Measurements from ENCODE around the gene DLEC1. TPM values are rescaled to one million over a fixed set of nuclear protein-coding genes. Genes with fewer than 3 reads are reported as not detected.

DLEC1 gene
- total and polyA plus RNA-seq, 2 of the 4 experiments (the other 2 are of a cell fraction) = 0.03 TPM; not detected in 1

DNA sequence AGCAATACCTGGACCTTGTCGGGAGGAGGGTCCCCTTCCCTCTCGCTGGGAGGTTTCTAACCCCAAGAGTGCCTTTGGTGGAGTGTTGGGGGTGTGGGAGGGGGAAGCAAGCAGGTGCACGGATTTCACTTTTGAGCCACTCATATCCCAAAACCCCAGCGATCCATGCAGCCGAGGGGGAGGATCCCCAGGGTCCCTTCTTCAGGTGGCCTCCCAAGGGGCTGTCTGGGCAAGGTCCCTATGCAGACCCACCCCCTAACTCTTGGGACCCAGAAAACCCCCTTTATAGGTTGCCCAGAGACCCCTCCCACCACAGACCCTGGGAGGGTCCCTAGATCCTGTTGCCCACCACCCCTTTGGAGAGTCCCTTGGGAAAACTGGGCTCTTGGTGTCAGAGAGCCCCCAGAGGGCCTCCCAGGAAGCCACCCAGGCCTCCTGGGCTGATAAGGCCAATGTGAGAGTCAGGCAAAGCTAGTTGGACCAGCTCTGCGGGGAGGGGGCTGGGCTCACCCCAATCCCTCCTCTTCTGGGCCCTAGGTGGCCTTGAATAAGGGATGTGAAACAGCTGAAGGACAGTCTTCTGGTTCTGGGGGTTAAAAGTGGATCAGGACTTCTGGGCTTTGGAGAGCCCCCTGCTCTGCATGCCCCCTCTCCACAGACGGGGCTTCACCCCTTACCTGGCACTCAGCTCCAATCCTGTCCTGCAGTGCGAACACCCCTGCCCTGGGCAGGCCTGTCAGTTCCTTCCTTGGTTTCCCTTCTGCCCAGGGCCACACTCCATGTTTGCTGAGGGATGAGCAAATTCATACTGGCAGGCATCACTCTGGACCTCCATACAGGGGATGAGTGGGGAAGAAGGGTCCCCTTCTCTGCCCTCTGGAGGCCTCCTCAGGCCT is 8.6 kb upstream of the DLEC1 start:
- Histone ChIP-seq H4K20me1 (ENCODE audit: insufficient read depth, low read length) (no peaks in the 10 kb centered on the region), H3K4me3 (ENCODE audit: insufficient read depth, low read depth, low read length) (peak overlapping the region; percentile 60), H2AFZ (replicated peaks; ENCODE audit: low read length, poor library complexity) (peak overlapping the region; percentile 97), H3K4me2 (ENCODE audit: low read depth, low read length) (peak overlapping the region; percentile 99), H3K23ac (ENCODE audit: low read depth, low read length) (peak overlapping the region; percentile 75), H2AK9ac (replicated peaks; ENCODE audit: low read depth, low read length, poor library complexity) (peak overlapping the region; percentile 96), H3K79me1 (ENCODE audit: low read depth in 1 of 2, low read length in 2 of 2) (peaks cover 3 to 8% of the 10 kb centered on the region in 2 experiments; a peak in 1 of 4 replicates), H3K9me1 (ENCODE audit: insufficient read depth, low read length) (no peaks in the 10 kb centered on the region; the same call in 1 of the 2 replicates), H4K5ac (ENCODE audit: low read depth, low read length) (peak overlapping the region; percentile 97), H2BK5ac (ENCODE audit: low read depth, low read length, poor library complexity, severe bottlenecking) (no peak overlapping the region), H3K27me3 (ENCODE audit: control insufficient read depth, insufficient read depth, low read length) (no peaks in the 10 kb centered on the region), H4K8ac (ENCODE audit: low read depth in 2 of 2, low read length in 2 of 2) (peak overlapping the region; percentile 49 to 92; a peak in 3 of 4 replicates), H3K27ac (ENCODE audit: insufficient read depth, low read length) (peak overlapping the region; percentile 3; the same call in 1 of the 2 replicates), H3K9me3 (ENCODE audit: control insufficient read depth, insufficient read depth, low read length) (no peaks in the 10 kb centered on the region), H3K56ac (ENCODE audit: extremely low read depth, insufficient read depth, low read length) (no peak overlapping the region), H4K91ac (ENCODE audit: insufficient read depth, low read depth, low read length) (peak overlapping the region; percentile 73), H3K4ac (ENCODE audit: low read depth, low read length) (peak overlapping the region; percentile 94), H2BK15ac (ENCODE audit: low read depth, low read length) (no peak overlapping the region), H3K4me1 (ENCODE audit: control insufficient read depth, insufficient read depth, low read length) (peaks cover 9% of the 10 kb centered on the region), H3K18ac (ENCODE audit: low read depth, low read length) (peak overlapping the region; percentile 89), H3K9ac (ENCODE audit: low read depth, low read length) (peak overlapping the region; percentile 3), H2BK20ac (ENCODE audit: low read depth, low read length) (no peak overlapping the region), H2AK5ac (ENCODE audit: low read depth, low read length) (peak overlapping the region; percentile 76), H3K36me3 (ENCODE audit: control insufficient read depth, insufficient read depth, low read length) (no peaks in the 10 kb centered on the region), H3K14ac (replicated peaks; ENCODE audit: low read depth, low read length) (peak overlapping the region; percentile 72), H2BK120ac (ENCODE audit: low read depth, low read length) (peak overlapping the region; percentile 49; the same call in 1 of the 2 replicates)
- POLR2A ChIA-PET (ENCODE audit: unreplicated experiment) = interaction anchor here (0.6 kb wide), 1 partner anchor 10 kb away, joined by 5 read pairs; no protein-coding TSS in a partner anchor
- in situ Hi-C loops (cut with MboI; ENCODE audit: low sequenced_read_pairs) = no loop called here
- TF ChIP-seq RFX5 (IDR thresholded peaks at IDR 0.05; ENCODE audit: low read depth, low read length) (no peak), SMC3 (IDR thresholded peaks at IDR 0.05; ENCODE audit: low read depth, low read length) (no peak), NFE2L2 (IDR thresholded peaks at IDR 0.05; ENCODE audit: low read depth, low read length) (no peak), FOS (IDR thresholded peaks at IDR 0.05; ENCODE audit: low read depth, low read length) (no peak), BHLHE40 (IDR thresholded peaks at IDR 0.05; ENCODE audit: low read depth, low read length) (no peak), MXI1 (IDR thresholded peaks at IDR 0.05; ENCODE audit: borderline replicate concordance, low read depth, low read length) (no peak)
- ATAC-seq (ENCODE audit: low read depth) = no peak
- no TSS peak for BruUV-seq (replicated peaks)
- intact Hi-C loops (cut with micrococcal nuclease) = no loop called here
- DNase-seq = no peak
- dilution Hi-C loops (cut with HindIII; ENCODE audit: low sequenced_read_pairs, unreplicated experiment) = no loop called here
- CTCF ChIA-PET = no interaction called here
- 60% methylated on average over 2 of the region's 8 CpGs; no CpG with 5 or more reads in 1 of the 2 experiments for WGBS, 2 experiments (ENCODE audit: extremely low coverage in 2 of 2, insufficient read length in 1 of 2)
